Measurements from ENCODE around the gene LMX1B. TPM values are rescaled to one million over a fixed set of nuclear protein-coding genes. Genes with fewer than 3 reads are reported as not detected.
A peak's percentile ranks its signal among the peaks of the same experiment; 100 is the strongest.

The LMX1B gene
- total RNA-seq, 1 experiment from 2014 or later = 4.6 TPM

DNA sequence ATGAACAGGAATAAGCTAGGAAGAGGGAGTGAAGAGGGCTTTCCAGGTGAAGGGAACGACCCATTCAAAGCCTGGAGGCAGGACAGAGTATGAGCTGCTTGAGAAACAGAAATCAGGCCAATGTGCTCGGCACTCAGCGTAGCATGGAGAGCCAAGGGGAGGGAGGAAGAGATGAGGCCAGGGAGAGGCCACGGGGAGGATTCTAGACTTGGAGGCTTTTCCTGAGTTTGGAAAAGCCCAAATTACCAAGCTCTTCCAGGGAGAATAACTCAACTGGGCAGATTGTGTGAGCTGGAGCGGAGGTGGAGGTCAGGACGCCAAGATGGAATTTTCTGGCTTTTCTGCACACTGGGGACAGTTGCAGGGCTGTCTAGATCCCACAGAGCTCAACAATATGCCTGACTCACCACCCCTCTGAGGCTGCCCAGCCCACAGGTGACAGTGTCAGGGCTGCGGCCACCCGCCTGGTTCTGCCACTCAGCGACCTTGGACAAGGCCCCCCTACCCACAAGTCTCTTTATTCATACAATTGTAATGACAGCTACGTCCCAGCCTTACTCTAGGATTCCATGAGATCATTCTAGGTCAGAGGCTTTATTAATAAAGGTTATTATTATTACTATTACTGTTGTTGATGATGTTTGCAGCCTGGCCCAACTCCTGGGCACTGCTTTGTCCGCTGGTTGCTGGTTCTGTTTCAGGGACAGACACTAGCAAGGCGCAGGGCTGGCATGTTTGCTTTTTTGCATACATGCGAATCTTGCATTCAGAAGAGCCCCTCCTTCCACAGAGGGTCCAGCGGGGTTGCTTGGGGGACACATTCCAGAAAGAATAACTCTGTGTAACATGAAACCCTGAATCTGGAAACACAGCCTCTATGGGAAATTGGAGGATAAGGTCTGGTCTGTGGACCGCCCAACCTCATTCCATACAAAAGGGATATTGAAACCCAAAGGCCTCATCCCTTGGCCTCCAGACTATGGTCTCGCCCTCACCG is 9.4 kb upstream of the LMX1B start:
- DNase-seq (ENCODE audit: low read depth) = no peak

DNA sequence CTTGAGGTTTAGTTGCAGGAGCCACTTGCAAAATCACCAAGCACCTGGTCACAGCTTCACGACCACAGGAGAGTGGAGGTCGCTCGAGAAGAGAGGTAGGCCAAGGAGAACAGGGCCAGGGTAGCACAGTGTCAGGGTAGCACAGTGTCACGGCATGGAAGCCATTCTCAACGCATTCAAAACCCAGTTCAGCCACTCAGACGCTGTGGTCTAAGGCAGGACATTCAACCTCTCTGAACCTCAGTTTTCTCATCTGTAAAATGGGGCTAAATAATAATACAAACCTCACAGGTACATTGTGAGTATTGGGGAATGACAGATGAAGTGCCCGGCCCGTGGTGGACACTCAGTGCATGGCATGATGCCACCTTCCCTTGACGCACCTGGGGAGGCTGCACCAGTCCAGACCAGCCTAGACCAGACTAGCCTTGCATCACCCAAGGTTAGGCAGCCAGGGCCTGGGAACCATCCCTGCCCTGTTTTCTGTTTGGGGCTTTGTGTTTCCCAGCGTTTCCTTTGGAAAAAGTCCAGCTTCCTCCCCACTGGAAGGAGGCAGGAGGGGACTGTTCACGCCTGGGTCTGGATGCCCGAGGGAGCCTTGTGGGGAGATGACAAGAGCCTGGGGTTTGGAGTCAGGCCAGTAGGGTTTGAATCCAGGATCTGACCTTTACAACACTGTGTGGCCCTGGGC is 7.8 kb upstream of the LMX1B start:
- peak; percentile 58 for DNase-seq (ENCODE audit: low read depth)

DNA sequence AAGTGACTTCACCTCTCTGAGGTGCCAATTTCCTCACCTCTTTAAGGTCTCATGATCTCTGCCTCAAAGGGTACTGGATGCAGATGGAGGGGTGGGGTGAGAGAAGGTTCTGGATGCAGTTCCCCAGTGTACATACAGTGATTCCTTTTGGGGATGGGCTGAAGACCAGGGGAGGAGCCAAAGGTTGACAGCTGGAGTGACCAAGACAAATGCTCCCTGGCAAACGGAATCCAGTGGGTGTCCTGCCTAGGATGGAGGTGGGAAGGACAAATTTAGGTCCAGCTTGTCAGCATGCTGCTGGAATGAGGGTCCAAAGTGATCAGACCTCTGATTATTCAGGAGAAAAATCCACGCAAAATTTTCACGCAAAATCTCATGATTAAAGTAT is 7.3 kb upstream of the LMX1B start:
- no peak for DNase-seq (ENCODE audit: low read depth)

DNA sequence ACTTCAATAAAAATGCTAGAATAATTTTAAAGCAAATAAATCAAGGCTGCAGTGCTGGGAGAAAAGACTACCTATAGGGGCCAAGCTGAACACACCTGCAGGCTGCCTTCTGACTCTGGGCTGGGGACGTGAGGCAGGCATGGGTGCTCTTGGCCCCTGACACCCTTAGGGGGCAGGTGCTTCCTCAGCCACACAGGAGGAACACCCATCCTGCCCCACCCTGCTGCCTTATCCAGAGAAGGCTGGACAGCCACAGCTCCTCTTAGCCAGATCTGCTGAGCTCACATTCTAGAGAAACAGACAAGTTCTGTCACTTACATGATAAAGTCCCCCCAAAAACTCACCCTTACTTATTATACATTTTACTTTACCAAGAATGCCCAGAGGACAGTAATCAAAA is 6.6 kb upstream of the LMX1B start:
- DNase-seq (ENCODE audit: low read depth) = no peak

DNA sequence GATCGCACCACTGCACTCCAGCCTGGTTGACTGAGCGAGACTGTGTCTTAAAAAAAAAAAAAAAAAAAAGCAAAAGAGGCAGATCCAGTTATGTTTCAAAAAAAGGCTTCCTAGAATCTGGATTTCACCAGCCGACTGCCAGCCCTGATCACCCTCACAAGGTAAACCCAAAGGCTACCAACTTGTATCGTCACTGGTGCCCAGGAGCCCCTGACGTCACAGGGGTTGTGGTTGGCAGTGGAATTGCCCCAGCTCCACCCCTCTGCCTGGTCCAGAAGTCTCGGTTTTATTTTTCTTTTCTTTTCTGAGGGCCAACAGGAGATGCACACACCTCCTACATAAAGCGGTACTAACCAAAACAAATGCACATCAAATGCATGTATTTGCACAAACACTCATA is 6.0 kb upstream of the LMX1B start:
- no peak for DNase-seq (ENCODE audit: low read depth)

DNA sequence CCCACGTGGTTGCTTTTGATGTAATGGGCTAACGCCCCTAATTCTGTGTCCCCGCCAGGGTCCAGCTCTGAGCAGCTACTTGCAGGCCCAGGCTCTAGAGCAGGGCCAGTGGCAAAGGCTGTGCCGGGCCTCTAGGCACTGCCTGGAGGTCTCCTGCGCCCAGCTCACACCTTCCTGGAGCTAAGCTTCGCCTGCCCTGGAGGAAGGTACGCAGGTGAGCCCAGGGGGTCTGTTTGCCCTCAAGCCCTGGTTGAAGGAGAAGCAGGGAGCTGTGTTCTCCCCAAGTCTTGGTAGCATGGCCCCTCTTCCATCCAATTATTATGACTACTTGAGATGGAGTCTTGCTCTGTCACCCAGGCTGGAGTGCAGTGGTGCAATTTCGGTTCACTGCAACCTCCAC is 5.2 kb upstream of the LMX1B start:
- no peak for DNase-seq (ENCODE audit: low read depth)

DNA sequence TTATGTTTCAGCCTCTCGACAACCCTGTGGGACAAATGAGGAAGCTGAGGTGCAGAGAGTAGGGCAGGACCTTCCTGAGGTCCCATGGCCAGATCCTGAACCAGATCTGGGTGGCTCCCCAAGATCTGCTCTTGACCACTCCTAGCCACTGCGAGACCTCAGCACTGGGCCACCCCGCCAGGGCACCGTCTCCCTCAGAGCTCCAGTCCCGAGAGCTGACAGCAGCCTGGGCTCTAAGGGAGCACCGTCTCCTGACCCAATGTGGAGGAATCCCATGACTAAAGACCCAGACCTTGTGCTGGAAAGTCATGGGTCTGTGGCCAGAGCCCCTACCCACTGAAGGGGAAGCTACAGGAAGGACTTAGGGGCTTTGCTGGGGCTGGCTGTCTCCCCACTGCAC is 4.5 kb upstream of the LMX1B start:
- no peak for DNase-seq (ENCODE audit: low read depth)

DNA sequence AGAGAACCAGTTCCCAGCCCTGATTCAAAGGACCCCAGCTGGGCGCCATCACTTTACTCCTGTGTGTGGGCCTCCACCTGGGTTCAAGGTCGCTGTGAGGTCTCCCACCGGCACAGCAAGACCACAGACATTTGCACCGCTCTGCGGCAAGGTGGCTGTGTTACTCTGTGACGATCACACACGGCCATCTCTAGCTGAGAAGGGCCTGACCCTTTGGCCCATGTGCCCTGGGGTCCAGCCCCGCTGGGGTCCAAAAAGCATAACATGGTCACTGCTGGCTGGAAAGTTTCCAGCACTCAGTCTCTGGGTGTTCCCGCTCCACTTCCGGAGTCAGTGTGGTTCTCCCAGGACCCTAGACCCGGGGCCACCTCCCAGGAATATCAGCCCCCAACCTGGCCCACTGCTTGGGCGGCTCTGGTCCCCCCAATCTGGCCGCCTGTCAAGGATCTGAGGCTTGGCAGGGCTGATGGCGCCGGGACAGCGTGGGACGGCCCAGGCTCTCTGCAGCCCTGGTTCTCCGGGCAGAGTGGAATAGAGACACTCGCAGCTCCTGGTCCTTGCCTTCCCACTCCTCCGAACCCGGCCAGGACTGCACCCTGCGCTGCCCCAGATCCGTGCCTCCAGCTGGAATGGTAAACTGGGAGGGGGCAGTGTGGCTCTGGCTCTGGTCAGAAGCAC is 3.9 kb upstream of the LMX1B start:
- no peak for DNase-seq (ENCODE audit: low read depth)

DNA sequence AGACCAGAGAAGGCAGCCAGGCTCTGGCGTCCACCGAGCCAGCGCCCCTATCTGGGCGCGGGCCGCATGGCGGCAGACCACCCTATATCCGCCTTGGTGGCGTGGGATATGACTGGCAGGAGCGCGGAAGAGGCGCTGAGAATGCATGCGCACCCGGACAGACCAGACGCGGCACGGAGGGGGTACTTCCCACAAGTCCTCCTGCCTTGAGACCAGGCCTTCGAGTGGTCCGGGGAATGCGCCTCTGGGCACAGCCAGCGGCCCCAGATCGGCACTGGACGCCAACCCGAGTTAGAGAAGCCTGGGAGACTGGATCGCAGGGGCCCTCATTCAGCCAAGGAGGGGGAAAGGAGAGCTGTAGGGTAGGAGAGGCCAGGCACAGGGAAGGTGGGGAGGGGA is 2.5 kb upstream of the LMX1B start:
- no peak for DNase-seq (ENCODE audit: low read depth)

DNA sequence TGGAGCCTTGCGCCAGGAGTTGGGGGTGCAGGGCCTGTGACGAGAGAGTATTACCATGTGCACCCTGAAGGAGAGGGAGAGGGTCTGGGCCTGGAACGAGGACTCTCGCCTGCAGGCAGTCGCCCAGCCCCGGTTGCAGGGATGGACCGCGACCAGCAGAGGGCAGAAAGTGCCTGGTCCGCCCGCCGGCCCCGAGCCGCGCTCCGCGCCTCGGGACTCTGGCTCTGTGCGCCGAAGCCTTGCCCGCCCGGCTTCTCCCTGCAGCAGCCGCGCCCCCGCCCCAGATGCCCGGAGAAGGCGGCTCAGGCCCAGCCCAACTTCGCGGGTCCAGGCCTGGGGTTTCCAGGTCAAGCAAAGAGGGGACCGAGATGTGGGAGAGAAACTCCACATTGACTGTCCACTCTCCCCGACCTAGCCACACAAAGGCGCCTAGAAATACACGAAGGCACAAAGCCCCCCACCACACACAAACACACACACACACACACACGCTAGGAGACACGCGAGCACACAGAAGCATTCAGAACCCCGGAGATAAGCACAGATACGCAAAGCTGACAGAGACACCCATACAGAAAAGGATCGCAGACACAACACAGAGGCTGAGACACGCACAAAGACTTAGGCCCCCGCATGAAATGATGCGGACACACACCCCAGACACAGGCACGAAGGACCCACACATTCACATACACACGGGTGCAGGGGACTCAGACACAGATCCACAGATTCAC is 2.0 kb upstream of the LMX1B start:
- DNase-seq (ENCODE audit: low read depth) = peak; percentile 94

DNA sequence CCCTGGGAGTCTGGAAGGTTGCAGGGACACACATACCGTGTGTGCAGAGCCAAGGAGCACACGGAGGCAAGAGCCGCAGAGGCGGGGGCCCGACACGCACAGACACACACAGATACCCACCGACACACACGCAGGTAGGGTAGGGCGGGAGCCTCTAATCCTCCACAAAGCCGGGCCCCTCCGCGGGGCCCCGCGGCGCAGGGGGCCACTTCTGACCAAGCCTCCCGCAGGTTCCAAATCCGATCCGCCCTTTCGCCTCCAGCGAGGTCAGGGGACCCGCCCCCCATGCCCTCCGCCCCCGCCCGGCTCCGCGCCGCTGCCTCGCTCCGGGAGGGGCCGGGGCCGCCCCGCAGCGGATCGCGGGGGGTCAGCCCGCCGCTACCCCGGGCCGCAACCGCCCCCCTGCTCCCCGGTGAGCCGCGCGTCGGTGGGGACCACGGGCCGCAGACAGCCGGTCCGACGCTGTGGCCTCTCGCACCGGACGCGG is 1.4 kb upstream of the LMX1B start:
- DNase-seq (ENCODE audit: low read depth) = peak; percentile 65

DNA sequence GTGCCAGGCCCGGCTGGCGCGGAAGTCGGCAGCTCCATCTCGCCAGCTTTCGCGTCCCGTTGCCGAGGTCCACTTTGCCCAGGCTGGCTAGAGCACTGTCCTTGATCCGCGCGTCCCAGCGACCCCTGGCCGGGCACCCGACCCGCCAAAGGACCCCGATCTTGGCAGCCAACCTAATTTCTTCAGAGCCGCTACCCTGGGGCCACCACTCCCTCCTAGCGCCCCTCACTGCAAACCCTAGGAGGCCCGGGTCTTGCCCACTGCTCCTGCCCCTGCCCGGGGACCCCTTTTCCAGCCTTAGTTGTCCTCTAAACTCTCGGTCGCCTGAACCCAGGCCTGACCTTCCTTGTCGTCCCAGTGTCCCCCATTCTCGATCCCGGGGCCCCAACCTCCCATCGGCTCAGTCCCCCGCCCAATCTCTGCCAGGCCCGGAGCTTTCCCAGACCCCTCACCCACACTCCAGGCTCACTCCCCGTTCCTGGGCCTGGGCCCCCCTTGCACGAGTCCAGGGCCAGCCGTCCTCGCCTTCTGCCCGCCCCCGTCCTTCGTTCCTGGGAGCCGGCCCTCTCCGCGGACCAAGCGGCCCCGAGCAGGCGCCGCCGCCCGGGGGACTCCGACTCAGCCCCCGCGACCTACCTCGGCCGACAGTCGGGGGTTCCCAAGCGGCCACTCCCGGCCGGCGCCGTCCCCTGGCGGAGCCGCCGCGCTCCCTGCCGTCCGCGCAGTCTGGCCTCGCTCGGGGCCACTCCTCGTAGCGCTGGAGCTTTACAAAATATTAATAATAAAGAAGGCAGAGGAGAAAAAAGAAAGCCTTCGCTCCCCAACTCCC is 701 bp upstream of the LMX1B start:
- DNase-seq (ENCODE audit: low read depth) = peak; percentile 71

DNA sequence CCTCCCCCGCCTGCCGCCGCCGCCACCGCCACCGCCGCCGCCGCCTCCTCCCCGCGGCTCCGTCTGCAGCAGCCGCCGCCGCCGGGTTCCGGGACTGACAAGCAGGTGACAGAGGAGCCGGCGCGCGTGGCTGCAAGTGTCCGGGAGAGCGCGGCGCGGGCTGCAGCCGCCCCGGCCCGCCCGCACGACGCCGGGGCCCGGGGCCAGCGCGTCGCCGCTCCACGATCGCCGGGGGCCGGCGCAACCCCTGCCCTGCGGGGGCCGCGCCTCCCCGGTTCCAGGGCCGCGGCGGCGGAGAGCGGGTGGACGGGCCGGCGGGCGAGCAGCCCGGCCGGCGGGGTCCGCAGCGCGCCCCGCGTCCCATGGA is 343 bp downstream of the LMX1B start:
- peak; percentile 45 for DNase-seq (ENCODE audit: low read depth)

DNA sequence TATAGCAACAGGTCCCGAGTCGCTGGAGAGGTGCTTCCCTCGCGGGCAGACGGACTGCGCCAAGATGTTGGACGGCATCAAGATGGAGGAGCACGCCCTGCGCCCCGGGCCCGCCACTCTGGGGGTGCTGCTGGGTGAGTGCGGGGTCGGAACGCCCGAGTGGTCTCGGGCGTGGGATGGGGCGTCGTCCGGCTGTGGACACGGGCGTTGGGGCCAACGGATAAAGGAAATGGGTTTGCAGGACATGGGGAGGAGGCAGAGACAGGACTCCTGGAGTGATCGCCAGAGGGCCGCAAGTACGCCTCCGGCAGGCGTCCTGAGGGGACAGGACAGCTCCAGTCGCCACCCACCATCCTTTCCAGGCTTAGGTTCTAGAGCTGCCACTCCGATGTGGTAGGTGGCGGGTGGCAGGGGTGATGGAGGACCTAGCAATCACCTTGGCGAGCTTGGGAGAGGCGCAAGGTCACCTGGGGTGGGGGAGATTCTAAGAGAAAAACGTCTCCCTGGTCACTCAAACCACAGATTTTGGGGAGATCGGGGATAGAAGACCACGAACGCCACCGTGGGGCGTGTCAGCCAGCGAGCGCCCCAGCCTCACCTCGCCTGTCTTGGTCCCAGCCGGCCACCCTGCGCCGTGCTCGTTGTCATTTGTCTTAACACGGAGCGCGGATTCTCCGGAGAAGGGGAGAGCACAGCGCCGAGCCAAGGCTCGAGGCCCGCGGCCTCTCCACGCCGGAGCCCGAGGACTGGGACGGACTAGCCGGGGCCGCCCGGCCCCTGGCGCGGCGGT is 922 bp downstream of the LMX1B start:
- DNase-seq (ENCODE audit: low read depth) = peak; percentile 53

DNA sequence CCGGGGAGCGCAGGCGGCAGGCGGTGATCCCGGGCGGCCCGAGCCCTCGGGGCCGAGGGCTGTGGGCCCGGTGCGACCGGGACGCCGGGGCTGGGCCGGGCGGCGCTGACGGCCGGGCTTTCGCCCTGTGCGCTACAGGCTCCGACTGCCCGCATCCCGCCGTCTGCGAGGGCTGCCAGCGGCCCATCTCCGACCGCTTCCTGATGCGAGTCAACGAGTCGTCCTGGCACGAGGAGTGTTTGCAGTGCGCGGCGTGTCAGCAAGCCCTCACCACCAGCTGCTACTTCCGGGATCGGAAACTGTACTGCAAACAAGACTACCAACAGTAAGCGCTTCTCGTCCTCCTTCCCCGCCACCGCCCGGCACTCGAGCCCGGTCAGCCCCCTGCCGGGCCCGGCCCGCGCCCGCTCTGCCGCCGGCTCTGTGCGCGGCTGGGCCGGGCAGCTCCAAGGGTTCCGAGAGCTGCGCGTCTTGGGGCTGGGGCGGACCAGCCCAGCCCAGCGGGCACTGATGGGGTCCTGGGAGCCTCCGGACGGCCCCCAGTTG is 1.6 kb downstream of the LMX1B start:
- DNase-seq (ENCODE audit: low read depth) = peak; percentile 78

DNA sequence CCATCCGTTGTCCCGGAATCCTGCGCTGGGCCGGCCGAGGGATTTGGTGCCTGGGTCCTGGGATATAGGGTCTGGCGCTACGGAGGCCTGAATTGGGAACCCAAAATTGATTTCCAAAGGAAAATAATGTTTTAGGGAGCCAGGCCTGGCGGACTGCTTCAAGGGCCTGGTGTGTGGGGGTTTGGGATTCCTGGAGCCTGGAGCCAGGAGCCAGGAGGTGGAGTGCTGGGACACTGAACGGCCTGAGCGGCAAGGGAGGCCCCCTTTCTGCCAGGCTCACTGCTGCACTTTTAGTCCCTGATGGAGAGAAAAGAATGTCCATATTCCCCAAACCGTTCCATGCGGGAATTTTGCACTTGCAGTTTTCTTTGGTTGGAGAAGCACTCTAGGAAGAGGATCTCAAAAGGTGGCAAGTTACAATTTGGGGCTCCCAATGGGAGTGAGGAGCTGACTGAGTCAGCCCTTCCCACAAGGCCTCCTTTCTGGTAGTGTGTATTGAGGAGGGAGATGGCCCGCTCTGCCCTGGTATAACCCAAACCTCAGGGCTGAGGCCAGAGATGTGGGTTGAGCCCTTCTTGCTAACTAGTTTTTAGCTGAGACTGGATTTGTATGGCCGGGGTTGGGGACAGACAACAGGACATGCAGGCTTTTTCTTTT is 2.2 kb downstream of the LMX1B start:
- no peak for DNase-seq (ENCODE audit: low read depth)

DNA sequence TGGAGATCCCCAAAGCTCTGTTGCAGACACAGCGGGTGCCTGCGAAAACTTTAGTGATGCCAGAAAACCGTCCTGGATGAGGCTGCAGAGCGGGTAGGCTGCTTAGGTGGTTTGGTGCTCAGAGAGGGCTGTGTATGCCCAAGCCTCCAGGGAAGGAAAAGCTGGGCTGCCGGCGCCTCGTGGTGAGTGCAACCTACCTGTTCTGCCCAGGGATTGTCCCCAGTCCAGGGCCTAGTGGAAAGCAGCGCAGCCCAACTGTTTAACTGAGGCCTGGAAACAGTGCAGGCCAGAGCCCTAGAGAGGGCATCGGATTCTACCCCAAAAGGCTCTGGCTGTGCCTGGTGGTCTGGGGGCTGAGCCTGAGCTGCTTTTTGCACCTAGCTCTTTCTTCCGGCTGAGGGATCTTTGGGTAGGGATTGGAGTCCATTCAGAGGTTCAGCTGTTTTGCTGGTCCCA is 2.8 kb downstream of the LMX1B start:
- DNase-seq (ENCODE audit: low read depth) = no peak

DNA sequence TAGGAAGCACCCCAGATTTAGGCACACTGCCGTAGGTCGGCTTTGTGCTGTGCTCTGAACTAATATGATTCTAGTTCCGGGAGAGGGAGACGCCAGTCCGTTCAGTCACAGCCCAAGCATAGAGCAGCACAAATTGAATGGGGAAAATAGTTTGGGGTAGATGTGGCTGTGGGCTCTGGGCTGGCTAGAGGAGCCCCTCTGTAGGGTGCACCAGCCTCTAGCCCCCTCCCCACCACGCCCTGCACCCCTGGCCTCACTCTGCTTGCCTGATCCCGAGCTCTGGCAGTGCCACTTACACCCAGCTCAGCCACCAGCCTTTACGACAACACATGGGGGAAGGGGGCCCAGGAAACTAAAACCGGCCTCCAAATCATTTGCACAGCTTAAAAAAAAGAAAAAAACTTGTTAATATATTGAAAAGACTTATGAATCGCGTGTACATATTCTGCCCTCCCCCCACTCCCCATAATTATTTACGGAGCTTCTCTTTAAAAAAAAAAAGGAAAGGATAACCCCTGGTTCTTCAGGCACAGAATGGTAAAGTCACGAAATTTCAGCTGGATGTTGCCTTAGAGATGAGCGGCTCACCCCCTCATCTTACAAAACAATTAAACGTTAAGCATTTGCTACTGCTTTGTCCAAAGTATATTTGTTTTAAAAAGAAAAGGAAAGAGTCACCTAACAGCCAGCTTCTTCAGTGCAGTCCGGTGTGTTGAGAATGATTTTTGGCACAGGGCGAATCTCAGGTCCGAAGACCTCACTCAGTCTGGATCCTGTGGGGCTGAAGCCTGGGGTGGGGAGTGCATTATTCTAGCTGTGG is 3.5 kb downstream of the LMX1B start:
- DNase-seq (ENCODE audit: low read depth) = peak; percentile 3
